WTC11 (cell line): ENCODE results near the gene IQGAP3. TPM values are rescaled to one million over a fixed set of nuclear protein-coding genes. Genes with fewer than 3 reads are reported as not detected.

ENCODE experiments used
- ATAC-seq: fragments of 200-7000 bp; cut with Tn5 transposase; 2 replicates; pipeline ENCODE4 v1.10.0; 2021; ENCODE audit warnings: mild to moderate bottlenecking, moderate library complexity
- CTCF ChIA-PET: fragments of 300-600 bp; sonication (Branson Sonifier 250); formaldehyde crosslinking; loops from one replicate; lab custom pipeline; 2021; ENCODE audit warnings: antibody characterized with exemption; lab: Charles Lee
- POLR2A ChIA-PET: fragments of 350-600 bp; sonication (Branson Sonifier 250); formaldehyde crosslinking; loops from one replicate; lab custom pipeline; 2021; ENCODE audit warnings: antibody characterized with exemption; lab: Charles Lee
- DNase-seq: peaks from one replicate; pipeline ENCODE4 v3.0.0; 2021; ENCODE audit warnings: low spot score
- H3K27ac Mint-ChIP-seq: 2 replicates; pipeline ENCODE4 v1.8.0; 2021; ENCODE audit warnings: mixed read lengths
- H3K27me3 Mint-ChIP-seq: 2 replicates; pipeline ENCODE4 v1.8.0; 2021; ENCODE audit warnings: low read depth, mild to moderate bottlenecking, moderate library complexity, mixed read lengths
- H3K36me3 Mint-ChIP-seq: 2 replicates; pipeline ENCODE4 v1.8.0; 2021; ENCODE audit warnings: mixed read lengths
- H3K4me1 Mint-ChIP-seq: 2 replicates; pipeline ENCODE4 v1.8.0; 2022; ENCODE audit warnings: mixed read lengths
- H3K4me3 Mint-ChIP-seq: 2 replicates; pipeline ENCODE4 v1.8.0; 2021; ENCODE audit warnings: mild to moderate bottlenecking, moderate library complexity, mixed read lengths
- H3K9me3 Mint-ChIP-seq: 2 replicates; pipeline ENCODE4 v1.8.0; 2021; ENCODE audit warnings: mixed read lengths
- CTCF ChIP-seq: fragments of 200-600 bp; IDR thresholded peaks from 2 replicates; pipeline ENCODE4 v1.8.0; 2022; ENCODE audit warnings: antibody characterized with exemption
- ESRRA ChIP-seq: sonication (generic); formaldehyde crosslinking; IDR thresholded peaks from 2 replicates; pipeline ENCODE4 v1.8.1; 2022; ENCODE audit warnings: mild to moderate bottlenecking, missing genetic modification reagents, borderline replicate concordance
- ETV6 ChIP-seq: sonication (generic); formaldehyde crosslinking; IDR thresholded peaks from 2 replicates; pipeline ENCODE4 v1.8.1; 2022; ENCODE audit warnings: mild to moderate bottlenecking, missing genetic modification reagents
- FOXP1 ChIP-seq: sonication (generic); formaldehyde crosslinking; IDR thresholded peaks from 2 replicates; pipeline ENCODE4 v1.8.0; 2022; ENCODE audit warnings: missing genetic modification reagents, mild to moderate bottlenecking, moderate library complexity, borderline replicate concordance
- HMGA2 ChIP-seq: fragments of 250-450 bp; sonication (Bioruptor Pico); IDR thresholded peaks from 2 replicates; pipeline ENCODE4 v1.4.0; 2021; ENCODE audit warnings: mild to moderate bottlenecking, moderate library complexity
- MAX ChIP-seq: sonication (generic); formaldehyde crosslinking; IDR thresholded peaks from 2 replicates; pipeline ENCODE4 v1.8.0; 2022; ENCODE audit warnings: mild to moderate bottlenecking, missing genetic modification reagents
- MXD4 ChIP-seq: fragments of 250-450 bp; sonication (Bioruptor Pico); IDR thresholded peaks from 2 replicates; pipeline ENCODE4 v1.8.0; 2021; ENCODE audit warnings: mild to moderate bottlenecking, moderate library complexity, borderline replicate concordance
- NFE2L1 ChIP-seq: sonication (generic); formaldehyde crosslinking; IDR thresholded peaks from 2 replicates; pipeline ENCODE4 v1.8.1; 2023; ENCODE audit warnings: missing genetic modification reagents
- NR3C1 ChIP-seq: sonication (generic); formaldehyde crosslinking; conservative IDR thresholded peaks from 2 replicates; pipeline ENCODE4 v1.8.1; 2023; ENCODE audit warnings: low read depth, mild to moderate bottlenecking, missing genetic modification reagents
- RELA ChIP-seq: sonication (generic); formaldehyde crosslinking; IDR thresholded peaks from 2 replicates; pipeline ENCODE4 v1.8.1; 2022; ENCODE audit warnings: missing genetic modification reagents, mild to moderate bottlenecking, borderline replicate concordance
- ZNF121 ChIP-seq: sonication (generic); formaldehyde crosslinking; IDR thresholded peaks from 2 replicates; pipeline ENCODE4 v1.8.0; 2023; ENCODE audit warnings: missing genetic modification reagents
- ZNF263 ChIP-seq: sonication (generic); formaldehyde crosslinking; IDR thresholded peaks from 2 replicates; pipeline ENCODE4 v1.8.1; 2022; ENCODE audit warnings: low read depth, mild to moderate bottlenecking, moderate library complexity, missing genetic modification reagents
- total RNA-seq: library from RNA; stranded (reverse); gene quantifications from 3 replicates; pipeline ENCODE4 v1.2.3, GENCODE V29; 2021
- TF ChIP-seq, protein P1 (sequence below): fragments of 250-450 bp; sonication (Bioruptor Pico); IDR thresholded peaks from 2 replicates; pipeline ENCODE4 v1.9.0; 2021; ENCODE audit warnings: mild to moderate bottlenecking
- TF ChIP-seq, protein P2 (sequence below): sonication (generic); formaldehyde crosslinking; conservative IDR thresholded peaks from 2 replicates; pipeline ENCODE4 v1.8.1; 2023; ENCODE audit warnings: mild to moderate bottlenecking, low read depth, missing genetic modification reagents, moderate library complexity
- TF ChIP-seq, protein P3 (sequence below): fragments of 250-450 bp; sonication (Bioruptor Pico); IDR thresholded peaks from 2 replicates; pipeline ENCODE4 v1.9.0; 2021; ENCODE audit warnings: mild to moderate bottlenecking
- TF ChIP-seq, protein P4 (sequence below): sonication (generic); formaldehyde crosslinking; IDR thresholded peaks from 2 replicates; pipeline ENCODE4 v1.8.1; 2023; ENCODE audit warnings: mild to moderate bottlenecking, missing genetic modification reagents

Gene IQGAP3
- total RNA-seq, 1 experiment from 2014 or later, result 33.3 TPM

DNA sequence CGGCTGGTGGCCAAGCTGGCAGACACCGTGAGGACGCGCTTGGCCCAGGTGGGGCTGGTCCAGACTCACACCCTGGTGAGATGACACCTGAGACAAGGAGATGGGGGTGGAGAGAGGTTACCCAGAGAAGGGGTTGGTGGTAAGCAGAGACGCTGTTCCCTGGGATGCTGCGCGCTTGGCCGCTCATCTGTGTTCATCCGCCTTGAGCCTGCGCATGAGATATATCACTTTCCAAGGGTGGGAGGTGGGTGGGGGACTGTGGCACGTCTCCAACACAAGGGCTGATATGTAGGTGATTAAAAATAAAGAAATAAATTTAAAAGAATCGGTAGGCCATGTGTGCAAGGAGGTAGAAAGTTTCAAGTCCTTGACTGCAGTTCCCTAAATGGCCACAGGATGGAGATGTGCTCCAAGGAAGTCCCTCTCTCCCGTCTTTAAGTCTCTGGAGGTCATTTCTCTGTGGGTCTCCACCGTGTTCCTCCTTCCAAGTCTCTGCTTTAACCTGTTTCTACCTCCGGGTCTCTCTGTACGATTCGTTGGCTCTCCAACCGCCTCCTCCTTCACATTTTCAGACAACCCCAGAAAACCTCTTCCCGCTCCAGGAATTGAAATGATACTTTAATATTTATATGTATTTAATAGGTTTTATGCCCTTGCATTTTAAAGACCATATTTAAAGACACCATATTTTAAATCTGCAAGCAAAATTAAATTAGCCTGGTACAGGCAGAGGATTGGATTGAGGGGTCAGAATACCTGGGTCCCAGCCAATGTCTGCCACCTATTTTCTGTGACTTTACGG is 11.7 kb upstream of the IQGAP3 start:
- DNase-seq (peak; percentile 85), ATAC-seq (peak; percentile 65)
- H3K27me3 Mint-ChIP-seq, result peaks cover 2% of the 10 kb centered on the region
- peak overlapping the region; percentile 52 for H3K4me3 Mint-ChIP-seq
- CTCF ChIA-PET, result interaction anchor here (0.6 to 2.1 kb wide), 14 partner anchors 8 to 205 kb away, joined by 3 to 18 read pairs (median 4); partner anchors contain the start of genes HAPLN2 and IQGAP3
- POLR2A ChIA-PET, result no interaction called here
- no peaks in the 10 kb centered on the region for H3K36me3 Mint-ChIP-seq
- no peaks in the 10 kb centered on the region for H3K9me3 Mint-ChIP-seq
- H3K4me1 Mint-ChIP-seq, result peaks cover 20% of the 10 kb centered on the region
- TF ChIP-seq MXD4 (no peak), CTCF (peak; percentile 87), MAX (CRISPR knock-in tag) (peak; percentile 1; the same call in 1 of the 2 replicates)
- no peak overlapping the region for H3K27ac Mint-ChIP-seq

GRCh38 chr1:156582388-156583017 is 10.1 kb upstream of the IQGAP3 start:
- H3K27me3 Mint-ChIP-seq, result peaks cover 2% of the 10 kb centered on the region
- H3K9me3 Mint-ChIP-seq, result no peaks in the 10 kb centered on the region
- ChIA-PET CTCF (interaction anchor here (0.8 to 1.8 kb wide), 12 partner anchors 9 to 197 kb away, joined by 3 to 9 read pairs (median 4); partner anchors contain the start of genes GPATCH4, HAPLN2 and NAXE), POLR2A (no interaction called here)
- TF ChIP-seq ZNF263 (CRISPR knock-in tag) (no peak), ZNF121 (no peak), HMGA2 (CRISPR knock-in tag) (no peak)
- TF ChIP-seq, protein P1, sequence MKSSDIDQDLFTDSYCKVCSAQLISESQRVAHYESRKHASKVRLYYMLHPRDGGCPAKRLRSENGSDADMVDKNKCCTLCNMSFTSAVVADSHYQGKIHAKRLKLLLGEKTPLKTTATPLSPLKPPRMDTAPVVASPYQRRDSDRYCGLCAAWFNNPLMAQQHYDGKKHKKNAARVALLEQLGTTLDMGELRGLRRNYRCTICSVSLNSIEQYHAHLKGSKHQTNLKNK (CRISPR knock-in tag), result no peak
- TF ChIP-seq, protein P2, sequence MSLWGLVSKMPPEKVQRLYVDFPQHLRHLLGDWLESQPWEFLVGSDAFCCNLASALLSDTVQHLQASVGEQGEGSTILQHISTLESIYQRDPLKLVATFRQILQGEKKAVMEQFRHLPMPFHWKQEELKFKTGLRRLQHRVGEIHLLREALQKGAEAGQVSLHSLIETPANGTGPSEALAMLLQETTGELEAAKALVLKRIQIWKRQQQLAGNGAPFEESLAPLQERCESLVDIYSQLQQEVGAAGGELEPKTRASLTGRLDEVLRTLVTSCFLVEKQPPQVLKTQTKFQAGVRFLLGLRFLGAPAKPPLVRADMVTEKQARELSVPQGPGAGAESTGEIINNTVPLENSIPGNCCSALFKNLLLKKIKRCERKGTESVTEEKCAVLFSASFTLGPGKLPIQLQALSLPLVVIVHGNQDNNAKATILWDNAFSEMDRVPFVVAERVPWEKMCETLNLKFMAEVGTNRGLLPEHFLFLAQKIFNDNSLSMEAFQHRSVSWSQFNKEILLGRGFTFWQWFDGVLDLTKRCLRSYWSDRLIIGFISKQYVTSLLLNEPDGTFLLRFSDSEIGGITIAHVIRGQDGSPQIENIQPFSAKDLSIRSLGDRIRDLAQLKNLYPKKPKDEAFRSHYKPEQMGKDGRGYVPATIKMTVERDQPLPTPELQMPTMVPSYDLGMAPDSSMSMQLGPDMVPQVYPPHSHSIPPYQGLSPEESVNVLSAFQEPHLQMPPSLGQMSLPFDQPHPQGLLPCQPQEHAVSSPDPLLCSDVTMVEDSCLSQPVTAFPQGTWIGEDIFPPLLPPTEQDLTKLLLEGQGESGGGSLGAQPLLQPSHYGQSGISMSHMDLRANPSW (CRISPR knock-in tag), result no peak
- H3K36me3 Mint-ChIP-seq, result no peaks in the 10 kb centered on the region
- H3K4me1 Mint-ChIP-seq, result peaks cover 20% of the 10 kb centered on the region
- DNase-seq, result no peak
- H3K4me3 Mint-ChIP-seq, result no peak overlapping the region
- no peak overlapping the region for H3K27ac Mint-ChIP-seq
- no peak for ATAC-seq

DNA sequence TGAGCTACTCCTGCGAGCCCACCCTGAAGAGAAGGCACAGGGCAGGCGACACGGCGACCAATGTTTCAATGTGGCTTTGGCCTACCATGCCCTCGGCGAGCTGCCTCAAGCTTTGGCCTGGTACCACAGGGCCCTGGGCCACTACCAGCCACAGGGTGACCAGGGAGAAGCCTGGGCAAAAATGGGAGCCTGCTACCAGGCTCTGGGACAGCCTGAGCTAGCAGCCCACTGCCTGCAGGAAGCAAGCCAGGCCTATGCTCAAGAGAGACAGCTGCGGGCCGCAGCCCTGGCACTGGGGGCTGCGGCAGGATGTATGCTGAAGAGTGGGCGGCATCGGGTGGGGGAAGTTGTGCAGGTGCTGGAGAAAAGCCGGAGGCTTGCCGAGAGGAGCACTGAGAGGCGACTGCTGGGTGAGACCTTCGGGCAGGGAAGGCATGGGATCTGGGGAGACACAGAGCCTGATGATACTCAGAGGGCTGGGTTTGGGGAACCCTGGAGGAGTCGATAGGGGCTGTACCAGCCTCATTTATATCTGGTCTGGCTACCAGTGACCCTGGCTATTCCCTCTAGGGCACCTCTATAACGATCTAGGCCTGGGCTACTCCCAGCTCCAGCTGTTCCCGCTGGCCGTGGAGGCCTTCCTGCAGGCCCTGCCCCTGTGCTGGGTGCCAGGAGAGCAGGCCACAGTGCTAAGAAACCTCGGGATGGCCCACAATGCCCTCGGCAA is 9.5 kb upstream of the IQGAP3 start:
- peaks cover 2% of the 10 kb centered on the region for H3K27me3 Mint-ChIP-seq
- no peak overlapping the region for H3K27ac Mint-ChIP-seq
- POLR2A ChIA-PET, result interaction anchor here (0.6 kb wide), 1 partner anchor 317 kb away, joined by 5 read pairs; no protein-coding TSS in a partner anchor
- H3K4me1 Mint-ChIP-seq, result peaks cover 20% of the 10 kb centered on the region
- no peak for ATAC-seq
- H3K4me3 Mint-ChIP-seq, result no peak overlapping the region
- CTCF ChIA-PET, result interaction anchor here (0.6 to 1.8 kb wide), 15 partner anchors 10 to 196 kb away, joined by 3 to 9 read pairs (median 4); partner anchors contain the start of genes GPATCH4, HAPLN2 and NAXE
- no peaks in the 10 kb centered on the region for H3K36me3 Mint-ChIP-seq
- no peak for DNase-seq
- H3K9me3 Mint-ChIP-seq, result no peaks in the 10 kb centered on the region
- TF ChIP-seq FOXP1 (CRISPR knock-in tag), result no peak
- TF ChIP-seq HMGA2 (CRISPR knock-in tag), result no peak
- TF ChIP-seq, protein P3, sequence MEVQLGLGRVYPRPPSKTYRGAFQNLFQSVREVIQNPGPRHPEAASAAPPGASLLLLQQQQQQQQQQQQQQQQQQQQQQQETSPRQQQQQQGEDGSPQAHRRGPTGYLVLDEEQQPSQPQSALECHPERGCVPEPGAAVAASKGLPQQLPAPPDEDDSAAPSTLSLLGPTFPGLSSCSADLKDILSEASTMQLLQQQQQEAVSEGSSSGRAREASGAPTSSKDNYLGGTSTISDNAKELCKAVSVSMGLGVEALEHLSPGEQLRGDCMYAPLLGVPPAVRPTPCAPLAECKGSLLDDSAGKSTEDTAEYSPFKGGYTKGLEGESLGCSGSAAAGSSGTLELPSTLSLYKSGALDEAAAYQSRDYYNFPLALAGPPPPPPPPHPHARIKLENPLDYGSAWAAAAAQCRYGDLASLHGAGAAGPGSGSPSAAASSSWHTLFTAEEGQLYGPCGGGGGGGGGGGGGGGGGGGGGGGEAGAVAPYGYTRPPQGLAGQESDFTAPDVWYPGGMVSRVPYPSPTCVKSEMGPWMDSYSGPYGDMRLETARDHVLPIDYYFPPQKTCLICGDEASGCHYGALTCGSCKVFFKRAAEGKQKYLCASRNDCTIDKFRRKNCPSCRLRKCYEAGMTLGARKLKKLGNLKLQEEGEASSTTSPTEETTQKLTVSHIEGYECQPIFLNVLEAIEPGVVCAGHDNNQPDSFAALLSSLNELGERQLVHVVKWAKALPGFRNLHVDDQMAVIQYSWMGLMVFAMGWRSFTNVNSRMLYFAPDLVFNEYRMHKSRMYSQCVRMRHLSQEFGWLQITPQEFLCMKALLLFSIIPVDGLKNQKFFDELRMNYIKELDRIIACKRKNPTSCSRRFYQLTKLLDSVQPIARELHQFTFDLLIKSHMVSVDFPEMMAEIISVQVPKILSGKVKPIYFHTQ (CRISPR knock-in tag), result no peak
- TF ChIP-seq, protein P4, sequence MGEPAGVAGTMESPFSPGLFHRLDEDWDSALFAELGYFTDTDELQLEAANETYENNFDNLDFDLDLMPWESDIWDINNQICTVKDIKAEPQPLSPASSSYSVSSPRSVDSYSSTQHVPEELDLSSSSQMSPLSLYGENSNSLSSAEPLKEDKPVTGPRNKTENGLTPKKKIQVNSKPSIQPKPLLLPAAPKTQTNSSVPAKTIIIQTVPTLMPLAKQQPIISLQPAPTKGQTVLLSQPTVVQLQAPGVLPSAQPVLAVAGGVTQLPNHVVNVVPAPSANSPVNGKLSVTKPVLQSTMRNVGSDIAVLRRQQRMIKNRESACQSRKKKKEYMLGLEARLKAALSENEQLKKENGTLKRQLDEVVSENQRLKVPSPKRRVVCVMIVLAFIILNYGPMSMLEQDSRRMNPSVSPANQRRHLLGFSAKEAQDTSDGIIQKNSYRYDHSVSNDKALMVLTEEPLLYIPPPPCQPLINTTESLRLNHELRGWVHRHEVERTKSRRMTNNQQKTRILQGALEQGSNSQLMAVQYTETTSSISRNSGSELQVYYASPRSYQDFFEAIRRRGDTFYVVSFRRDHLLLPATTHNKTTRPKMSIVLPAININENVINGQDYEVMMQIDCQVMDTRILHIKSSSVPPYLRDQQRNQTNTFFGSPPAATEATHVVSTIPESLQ (CRISPR knock-in tag), result no peak
- no peak for TF ChIP-seq ETV6
- TF ChIP-seq ESRRA (CRISPR knock-in tag), result no peak
- TF ChIP-seq NFE2L1 (CRISPR knock-in tag), result no peak
- TF ChIP-seq NR3C1 (CRISPR knock-in tag), result no peak
- TF ChIP-seq RELA, result no peak
